KBM-7 (cell line): Measurements from ENCODE around the gene ECSCR.
"Not testable (repeated sequence)": the region's sequence is repeated elsewhere in the genome, so short reads cannot be mapped to it uniquely, and the experiment has no call there.

Source experiments
- DNase-seq: peaks from one replicate; pipeline ENCODE4 v3.0.0-alpha.2; 2015
- in situ Hi-C: fragments of 300-500 bp; cut with MboI; formaldehyde crosslinking; loops from 2 replicates; pipeline ENCODE4 v1.14.3; 2020; ENCODE audit warnings: low sequenced_read_pairs, low pct_unique_long_range_greater_than_20kb, mixed read lengths

ECSCR gene

GRCh38 chr5:139453683-139454567 is 8.6 kb downstream of the ECSCR start:
- DNase-seq, result no peak
- in situ Hi-C loops, result no loop called here

- in situ Hi-C loops, result no loop called here
- no peak for DNase-seq
These were observed 10.5 kb downstream of the ECSCR start for GRCh38 chr5:139451878-139452660.

GRCh38 chr5:139451176-139451575 is 11.4 kb downstream of the ECSCR start:
- in situ Hi-C loops, result no loop called here
- no peak for DNase-seq

- DNase-seq, result no peak
These were observed 15.4 kb downstream of the ECSCR start for GRCh38 chr5:139446956-139447779.

GRCh38 chr5:139445325-139446170 is 17.0 kb downstream of the ECSCR start:
- in situ Hi-C loops, result no loop called here
- no peak for DNase-seq

More at GRCh38 chr5:139446956-139447779, 15.4 kb downstream of the ECSCR start:
- in situ Hi-C loops, result no loop called here

GRCh38 chr5:139443831-139444453 is 18.6 kb downstream of the ECSCR start:
- DNase-seq, result peak; percentile 42
- in situ Hi-C loops, result no loop called here

- DNase-seq, in situ Hi-C loops: not testable (repeated sequence)
These were observed 22.1 kb downstream of the ECSCR start for GRCh38 chr5:139440416-139440815.

GRCh38 chr5:139439013-139439903 is 23.3 kb downstream of the ECSCR start, which contains the start of gene DNAJC18:
TSS of gene DNAJC18 (minus strand) at chr5:139439525. CDS start at chr5:139439445, 80 bp downstream.
- peak; percentile 86 for DNase-seq
- in situ Hi-C loops, result no loop called here

- DNase-seq, result no peak
- in situ Hi-C loops, result no loop called here
These were observed 23.9 kb downstream of the ECSCR start for GRCh38 chr5:139438707-139439012.

GRCh38 chr5:139435676-139436075 is 26.9 kb downstream of the ECSCR start:
- in situ Hi-C loops, result no loop called here

GRCh38 chr5:139431706-139432105 is 30.8 kb downstream of the ECSCR start:
- no peak for DNase-seq
- in situ Hi-C loops, result no loop called here

More at GRCh38 chr5:139435676-139436075, 26.9 kb downstream of the ECSCR start:
- no peak for DNase-seq

GRCh38 chr5:139430015-139430414 is 32.5 kb downstream of the ECSCR start:
- in situ Hi-C loops, result no loop called here
- DNase-seq, result no peak

GRCh38 chr5:139426203-139426885 is 36.2 kb downstream of the ECSCR start:
- no peak for DNase-seq
- in situ Hi-C loops, result loop anchor here (10.0 kb wide), 1 partner anchor 48 kb away; the partner anchor contains the start of gene SMIM33

GRCh38 chr5:139425497-139425896 is 37.0 kb downstream of the ECSCR start:
- no peak for DNase-seq
- in situ Hi-C loops, result loop anchor here (10.0 kb wide), 1 partner anchor 49 kb away; the partner anchor contains the start of gene SMIM33

- in situ Hi-C loops, result loop anchor here (10.0 kb wide), 1 partner anchor 52 kb away; the partner anchor contains the start of gene SMIM33
- DNase-seq, result peak; percentile 89
These were observed 40.1 kb downstream of the ECSCR start for GRCh38 chr5:139422307-139422893.
